SK-N-SH (cell line): ENCODE results near the gene C4orf50.

ENCODE experiments used
- CTCF ChIP-seq: fragments of 200-600 bp; sonication (generic); IDR thresholded peaks from 2 replicates; pipeline ENCODE4 v1.6.1; 2017; ENCODE audit warnings: antibody characterized with exemption, mild to moderate bottlenecking, moderate library complexity
- GABPA ChIP-seq: IDR thresholded peaks from 2 replicates; pipeline ENCODE4 v1.4.0; 2012; ENCODE audit warnings: low read depth, mild to moderate bottlenecking
- PBX3 ChIP-seq: IDR thresholded peaks from 2 replicates; pipeline ENCODE4; 2012
- SIN3A ChIP-seq: IDR thresholded peaks from 2 replicates; pipeline ENCODE4 v1.6.1; 2012; ENCODE audit warnings: low read depth, mild to moderate bottlenecking, low read length, moderate library complexity, borderline replicate concordance
- YY1 ChIP-seq: IDR thresholded peaks from 2 replicates; pipeline ENCODE4 v1.4.0; 2012; ENCODE audit warnings: low read depth, mild to moderate bottlenecking

- TF ChIP-seq CTCF, result no peak
- TF ChIP-seq YY1, result no peak
- TF ChIP-seq SIN3A, result no peak
- TF ChIP-seq GABPA, result no peak
- TF ChIP-seq PBX3, result no peak
Measured at GRCh38 chr4:6054162-6054922, 36.1 kb upstream of the C4orf50 start.
